NAMALWA (cell line): ENCODE measurements around the gene RANBP1.
"Not testable (repeated sequence)": the region's sequence is repeated elsewhere in the genome, so short reads cannot be mapped to it uniquely, and the experiment has no call there.

Experiments
- DNase-seq: peaks from one replicate; pipeline ENCODE4 v3.0.0-alpha.2; 2015; ENCODE audit warnings: low spot score

The RANBP1 gene

DNA sequence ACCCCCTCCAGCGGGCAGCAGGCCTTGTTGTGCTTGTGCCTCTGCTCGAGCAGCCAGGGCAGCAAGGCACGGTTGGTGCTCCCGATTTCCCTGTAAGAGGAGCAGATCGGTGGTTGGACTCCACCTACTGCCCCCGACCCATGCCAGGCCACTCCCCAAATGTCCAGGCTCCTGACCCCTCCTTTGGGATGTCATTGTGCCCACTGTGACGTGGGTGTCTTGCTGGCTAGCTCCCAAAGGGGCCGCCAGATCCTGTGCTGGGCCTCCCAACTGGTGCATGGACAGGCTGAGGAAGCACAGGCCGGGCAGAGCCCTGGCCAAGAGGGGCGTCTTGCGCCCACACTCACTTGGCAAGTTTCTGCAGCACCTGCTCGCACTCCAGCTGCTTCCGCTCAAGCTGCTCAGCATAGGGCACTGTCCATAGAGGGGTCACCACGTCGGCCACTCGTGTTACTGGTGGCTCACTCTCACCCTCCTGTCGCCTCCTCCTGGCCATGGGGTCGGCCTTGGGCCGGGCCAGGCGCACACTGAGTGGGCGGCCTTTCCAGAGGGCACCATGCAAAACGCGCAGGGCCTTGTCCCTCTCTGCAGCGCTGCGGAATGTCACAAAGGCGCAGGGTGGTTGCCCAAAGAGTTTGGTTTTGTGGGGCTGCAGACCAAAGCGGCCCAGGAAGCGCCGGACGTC lies at the start of gene RANBP1:
Gene RANBP1 (plus strand): TSS at position 414 of the 685 bp plus-strand sequence. CDS start 81 bp downstream, at position 495.
- no peak for DNase-seq

DNA sequence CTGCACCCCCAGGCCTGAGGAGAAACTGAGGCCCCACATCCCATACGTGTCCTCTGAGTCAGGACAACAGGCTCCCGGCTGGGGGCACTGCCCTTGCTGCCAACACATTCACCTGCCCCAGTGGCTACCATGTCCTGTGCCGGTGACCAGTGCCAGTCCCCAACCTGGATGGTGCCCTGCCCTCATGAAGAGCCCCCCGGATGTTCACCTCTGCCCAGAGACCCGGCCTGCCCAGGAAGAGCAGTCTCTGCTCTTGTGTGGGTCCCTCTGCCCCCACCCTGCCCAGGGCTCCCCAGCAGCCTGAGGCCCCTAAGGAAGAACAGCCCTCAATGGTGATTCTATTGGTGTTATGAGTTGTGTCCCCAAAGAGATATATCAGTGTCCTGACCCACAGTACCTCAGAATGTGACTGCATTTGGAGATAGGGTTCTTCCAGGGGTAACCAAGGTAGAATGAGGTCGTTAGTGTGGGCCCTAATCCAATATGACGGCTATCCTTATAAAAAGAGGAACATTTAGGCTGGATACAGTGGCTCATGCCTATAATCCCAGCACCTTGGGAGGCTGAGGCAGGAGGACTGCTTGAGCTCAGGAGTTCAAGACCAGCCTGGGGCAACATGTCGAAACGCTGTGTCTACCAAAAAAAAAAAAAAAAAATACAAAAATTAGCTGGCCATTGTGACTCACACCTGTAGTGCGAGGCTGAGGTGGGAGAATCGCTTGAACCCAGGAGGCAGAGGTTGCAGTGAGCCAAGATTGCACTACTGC lies 49.1 kb upstream of the RANBP1 start:
- DNase-seq, result no peak

DNA sequence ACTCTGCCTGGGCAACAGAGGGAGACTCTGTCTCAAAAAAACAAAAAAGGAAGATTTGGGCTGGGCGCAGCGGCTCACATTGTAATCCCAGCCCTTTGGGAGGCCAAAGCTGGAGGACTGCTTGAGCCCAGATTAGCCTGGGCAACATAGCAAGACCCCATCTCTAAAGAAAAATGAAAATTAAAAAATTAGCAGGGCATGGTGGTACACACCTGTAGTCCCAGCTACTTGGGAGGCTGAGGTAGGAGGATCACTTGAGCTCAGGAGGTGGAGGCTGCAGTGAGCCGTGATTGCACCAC lies 48.6 kb upstream of the RANBP1 start:
- not testable (repeated sequence) for DNase-seq

DNA sequence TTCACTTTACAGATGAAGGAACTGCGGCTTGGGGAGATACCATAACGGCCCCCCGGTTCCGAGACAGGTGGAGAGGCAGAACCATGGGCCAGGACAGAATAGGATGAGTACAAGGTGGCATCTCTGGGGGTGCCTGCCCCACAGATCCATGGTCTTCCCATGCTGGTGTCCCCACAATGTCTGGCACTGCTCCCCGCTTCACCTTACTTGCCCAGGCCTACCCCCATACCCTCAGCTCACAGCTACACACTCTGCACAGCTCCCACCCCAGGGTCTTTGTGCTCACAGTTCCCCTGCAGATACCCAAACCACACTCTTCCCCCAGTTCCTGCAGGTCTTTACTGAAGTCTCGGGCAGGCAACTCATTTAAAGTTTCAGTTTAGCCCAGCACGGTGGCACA lies 47.3 kb upstream of the RANBP1 start:
- DNase-seq, result no peak

DNA sequence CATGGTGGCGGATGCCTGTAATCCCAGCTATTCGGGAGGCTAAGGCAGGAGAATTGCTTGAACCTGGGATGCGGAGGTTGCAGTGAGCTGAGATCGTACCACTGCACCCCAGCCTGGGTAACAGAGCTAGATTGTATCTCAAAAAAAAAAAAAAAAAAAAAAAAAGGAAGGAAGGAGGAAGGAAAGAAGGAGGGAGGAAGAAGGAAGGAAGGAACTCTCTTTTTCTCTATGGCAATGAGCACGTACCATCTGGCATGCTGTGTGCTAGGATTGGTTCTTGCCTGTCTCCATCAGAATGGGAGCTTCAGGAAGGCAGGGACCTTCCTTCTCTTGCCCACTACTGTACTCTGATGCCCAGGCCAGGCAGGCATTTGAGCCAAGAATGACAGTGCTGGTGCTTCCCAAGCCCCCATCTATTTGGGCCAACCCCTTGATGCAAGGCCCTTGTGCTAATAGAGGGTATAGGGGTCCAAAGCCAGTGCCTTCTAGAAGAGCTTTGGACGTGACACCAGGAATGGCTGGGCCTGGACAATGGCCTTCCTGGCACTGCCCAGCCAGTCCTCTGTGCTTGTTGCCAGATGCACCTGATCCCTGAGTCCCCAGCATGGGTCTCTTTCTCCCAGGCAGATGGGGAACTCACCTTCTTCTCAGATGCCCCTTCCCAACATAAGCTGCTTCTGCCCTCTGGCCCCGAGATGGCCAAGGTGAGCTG lies 46.4 kb upstream of the RANBP1 start:
- no peak for DNase-seq

DNA sequence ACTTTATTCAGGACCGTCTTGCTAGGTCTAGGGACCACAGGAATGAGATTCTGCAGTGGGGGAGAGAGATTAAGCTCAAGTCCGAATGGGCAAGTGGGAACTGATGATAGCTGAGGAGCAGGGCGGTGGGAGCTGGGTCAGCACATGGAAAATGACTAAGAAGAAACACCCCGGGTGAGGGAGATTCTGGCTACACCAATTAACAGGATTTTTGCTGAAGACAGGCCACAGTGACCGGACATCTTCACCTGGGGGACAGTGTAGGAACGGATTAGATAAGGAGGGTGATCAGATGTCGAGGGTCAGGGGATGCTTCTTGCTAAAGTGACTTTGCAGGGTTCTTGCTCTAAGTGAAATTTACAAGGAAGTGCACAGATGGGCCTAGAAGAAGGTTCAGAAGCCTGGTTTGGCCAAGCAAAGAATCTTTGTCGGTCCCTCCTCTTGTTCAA lies 44.4 kb upstream of the RANBP1 start:
- no peak for DNase-seq

DNA sequence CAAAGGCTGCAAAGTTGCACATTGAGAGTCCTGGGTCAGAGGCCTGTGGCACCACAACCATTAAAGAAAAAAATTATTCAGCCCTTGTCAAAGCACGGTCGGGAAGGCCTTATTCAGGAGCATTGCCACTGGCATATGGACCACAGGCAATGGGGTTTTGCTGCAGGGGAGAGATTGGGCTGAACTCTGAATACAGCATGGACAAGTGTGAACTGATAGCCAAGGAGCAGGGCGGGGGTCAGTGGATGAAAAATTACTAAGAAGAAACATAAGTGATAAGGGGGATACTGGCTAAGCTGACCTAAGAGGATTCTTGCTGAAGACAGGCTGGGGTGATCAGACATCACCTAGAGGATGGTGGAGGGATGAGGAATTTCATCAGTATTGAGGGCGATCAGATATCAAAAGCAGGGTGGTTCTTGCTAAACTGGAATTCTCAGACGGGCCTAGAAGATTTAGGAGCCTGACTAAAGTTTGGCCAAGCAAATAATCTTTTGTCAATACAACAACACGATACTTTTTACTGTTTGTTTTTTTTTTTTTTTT lies 39.2 kb upstream of the RANBP1 start:
- DNase-seq, result no peak

DNA sequence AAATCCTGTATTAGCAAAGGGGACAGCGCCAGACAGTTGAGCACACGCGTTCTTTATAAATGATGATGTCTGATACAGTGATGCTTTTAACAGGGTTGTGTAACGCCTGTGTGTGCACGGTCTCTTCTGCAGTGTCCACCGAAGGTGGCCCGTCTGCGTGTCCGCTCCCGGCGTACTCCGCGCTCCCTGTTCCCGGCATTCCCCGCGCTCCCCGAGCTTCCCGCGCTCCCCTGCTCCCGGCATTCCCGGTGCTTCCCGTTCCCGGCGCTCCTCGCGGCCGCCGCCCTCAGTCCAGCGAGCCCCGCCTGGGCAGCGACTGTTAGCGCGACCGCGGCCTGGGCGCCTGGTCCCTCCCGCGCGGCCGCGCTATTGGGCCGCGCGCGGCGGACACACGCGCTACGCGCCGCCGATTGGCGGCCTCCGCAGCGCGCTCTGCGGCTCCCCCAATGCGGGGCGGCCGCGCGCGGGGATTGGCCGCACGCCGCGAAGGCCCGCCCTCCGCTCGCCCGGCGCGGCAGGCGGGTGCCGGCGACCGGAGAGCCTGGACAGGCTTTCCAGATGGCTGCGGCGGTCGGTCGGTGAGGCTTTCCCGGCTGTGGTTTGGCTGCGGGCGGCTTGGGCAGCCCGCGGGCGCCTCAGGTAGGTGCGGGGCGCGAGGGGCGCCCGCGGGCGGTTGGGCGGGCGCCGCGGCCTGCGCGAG lies 36.0 kb upstream of the RANBP1 start, which contains the start of gene DGCR8:
Gene DGCR8 (plus strand): TSS at position 497 of the 700 bp plus-strand sequence. CDS start 5,723 bp downstream, outside the sequence.
- peak; percentile 84 for DNase-seq

DNA sequence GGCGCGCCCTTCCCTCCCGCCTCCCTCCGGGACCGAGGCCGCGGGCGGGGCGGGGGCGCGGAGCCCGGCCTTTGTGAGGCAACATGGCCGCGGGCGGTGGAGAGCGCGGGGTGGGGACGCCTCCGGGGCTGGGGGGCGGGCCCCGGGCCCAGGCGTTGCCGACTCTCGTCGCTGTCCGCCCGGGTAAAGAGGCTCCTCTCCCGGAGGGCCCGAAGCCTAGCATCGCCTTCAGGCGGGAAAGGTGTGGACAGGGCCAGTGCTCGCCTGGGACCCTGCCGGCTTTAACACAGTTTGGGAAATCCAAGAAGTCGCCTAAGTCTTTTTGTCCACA lies 35.5 kb upstream of the RANBP1 start:
- peak; percentile 69 for DNase-seq

DNA sequence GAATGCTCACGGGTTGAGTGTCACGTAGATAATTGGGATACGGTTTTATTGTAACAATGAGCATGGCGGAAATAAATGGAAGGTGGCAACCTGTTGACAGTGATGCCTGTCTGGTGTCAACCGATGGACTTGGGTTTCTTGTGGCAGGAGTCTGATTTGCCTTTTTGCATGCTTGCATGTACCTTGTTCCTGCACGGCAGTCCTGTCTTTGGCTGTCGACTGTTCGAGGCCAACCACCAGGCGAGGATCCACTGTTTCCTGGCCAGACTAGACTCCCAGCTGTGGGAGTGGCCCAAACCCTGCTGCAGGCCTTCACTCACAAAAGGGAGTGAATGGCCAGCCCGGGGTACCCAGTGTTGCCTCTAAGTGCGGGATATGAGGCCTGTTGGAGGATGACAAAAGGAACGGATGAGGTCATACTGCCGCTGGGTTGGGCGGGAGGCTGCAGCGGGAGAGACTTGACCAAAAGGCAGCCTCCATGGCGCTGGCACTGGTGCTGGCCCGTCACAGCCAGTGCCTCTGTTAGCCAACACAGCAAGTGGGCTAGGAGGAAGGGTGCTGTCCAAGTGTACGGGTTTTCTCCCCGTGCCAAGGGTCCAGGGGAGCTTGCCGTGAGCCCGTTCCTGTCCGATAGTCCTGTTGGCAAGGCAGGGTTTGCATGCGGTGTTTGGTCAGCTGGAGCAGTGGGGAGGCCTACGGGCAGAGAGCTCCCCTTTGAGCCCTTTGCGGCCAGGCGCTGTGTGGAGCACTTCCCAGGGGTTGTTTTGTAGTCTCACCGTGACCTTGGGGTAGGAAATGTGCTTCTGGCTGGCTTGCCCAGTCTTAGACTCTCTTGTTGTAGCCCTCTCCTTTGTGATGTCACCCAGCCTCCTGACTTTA lies 34.9 kb upstream of the RANBP1 start:
- DNase-seq, result no peak

DNA sequence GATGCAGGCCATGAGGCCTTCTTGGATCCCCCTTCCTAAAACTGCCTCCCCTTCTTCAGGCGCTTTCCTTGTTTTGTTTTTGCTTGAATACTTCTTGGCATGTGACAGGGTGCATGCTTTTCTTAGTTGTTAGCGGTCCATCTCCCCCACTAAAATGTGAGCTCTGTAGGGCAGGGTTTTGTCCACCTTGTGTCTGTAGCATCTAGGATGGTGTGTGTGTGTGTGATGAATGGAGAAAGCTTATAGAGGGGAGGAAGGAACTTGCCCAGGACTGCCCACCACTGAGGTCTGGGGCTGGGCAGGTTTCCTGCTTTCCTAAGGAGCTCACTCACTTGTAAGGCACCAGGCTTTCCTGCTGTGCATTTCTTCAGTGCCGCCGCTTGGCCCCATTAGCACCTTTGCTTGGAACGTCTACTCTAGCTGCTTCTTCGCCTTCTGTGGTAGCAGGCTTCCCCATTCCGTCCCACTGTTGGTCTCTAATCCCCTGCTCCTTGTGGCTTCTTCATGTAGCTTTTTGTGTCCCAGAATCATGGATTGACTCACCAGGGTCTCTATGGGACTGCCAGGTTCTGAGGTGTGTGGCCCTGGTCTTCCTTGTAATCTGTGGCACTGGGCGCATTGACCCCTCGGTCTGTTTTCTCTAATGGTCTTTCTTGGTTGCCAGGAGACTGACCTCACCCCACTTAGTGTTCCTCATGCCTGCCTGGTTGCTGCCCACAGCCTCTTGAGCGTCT lies 32.6 kb upstream of the RANBP1 start:
- DNase-seq, result no peak

DNA sequence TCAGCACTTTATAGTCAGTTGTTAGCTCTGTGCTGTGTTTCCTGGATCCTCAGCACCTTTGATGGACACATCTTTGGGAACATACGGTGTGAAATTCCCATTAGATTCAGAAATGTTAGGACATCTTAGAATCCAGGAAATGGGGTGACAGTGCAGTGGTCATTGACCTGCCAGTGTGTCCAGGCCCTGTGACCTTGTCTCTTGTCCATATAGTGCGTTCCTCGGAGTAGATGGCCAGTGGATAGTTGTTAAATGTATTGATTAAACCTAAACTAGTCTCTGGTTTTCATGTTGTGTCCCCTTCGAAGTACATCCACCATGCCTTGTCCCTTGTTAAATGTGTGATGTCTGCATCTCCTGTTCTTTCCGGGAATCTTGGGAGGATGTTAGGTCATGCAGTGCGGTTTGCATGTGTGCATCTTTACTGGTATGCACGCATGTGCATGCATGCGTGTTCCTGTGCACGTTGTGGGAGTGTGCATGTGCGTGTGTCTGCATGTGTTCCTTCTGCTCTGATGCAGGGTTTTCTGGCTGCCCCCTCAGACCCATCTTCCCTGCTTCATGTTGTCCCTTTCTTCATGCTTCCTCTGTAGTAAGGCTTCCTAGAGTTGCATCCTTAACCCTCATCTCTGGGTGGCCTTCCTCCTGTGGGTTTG lies 31.9 kb upstream of the RANBP1 start:
- no peak for DNase-seq

DNA sequence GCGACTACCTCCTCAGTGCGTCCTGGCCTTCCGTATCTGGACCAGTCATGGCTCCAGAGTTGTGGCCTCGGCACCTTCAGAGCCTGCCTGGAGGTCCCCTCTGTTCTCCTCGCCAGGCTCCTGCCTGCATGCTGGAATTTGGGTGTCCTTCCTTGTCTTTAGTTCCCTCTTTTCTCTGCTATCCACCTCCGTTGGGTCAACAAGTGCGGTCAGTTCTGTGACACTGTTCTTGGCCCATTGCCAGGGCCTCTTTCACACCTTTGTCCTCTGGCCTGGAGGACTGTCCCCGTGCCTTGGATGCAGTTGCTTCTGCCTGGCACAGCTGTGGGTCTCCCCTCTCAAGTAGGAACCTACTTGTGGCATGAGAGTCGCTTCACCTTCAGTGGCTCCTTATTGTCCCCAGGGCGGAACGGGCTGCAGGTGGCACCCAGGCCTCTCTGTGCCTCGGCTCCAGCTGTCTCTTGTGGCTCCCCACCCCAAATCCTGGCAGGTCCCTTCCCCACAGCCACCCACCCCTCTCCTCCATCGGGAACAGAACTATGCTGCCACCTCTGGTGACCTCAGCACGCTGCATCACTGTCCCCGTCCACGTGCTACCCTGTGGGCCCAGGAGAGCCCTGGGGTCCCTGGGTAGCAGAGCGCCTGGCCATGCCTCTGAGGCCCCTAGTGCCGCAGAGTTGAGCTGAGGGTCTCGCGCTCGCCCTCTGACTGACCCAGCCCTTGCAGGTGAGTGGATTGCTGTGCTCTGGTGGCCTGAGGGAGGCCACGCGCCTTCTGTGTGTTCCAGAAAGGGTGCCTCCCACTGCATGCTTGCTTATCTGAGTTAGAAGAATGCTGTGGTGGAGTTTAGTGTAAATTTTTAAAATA lies 31.1 kb upstream of the RANBP1 start:
- peak; percentile 52 for DNase-seq

DNA sequence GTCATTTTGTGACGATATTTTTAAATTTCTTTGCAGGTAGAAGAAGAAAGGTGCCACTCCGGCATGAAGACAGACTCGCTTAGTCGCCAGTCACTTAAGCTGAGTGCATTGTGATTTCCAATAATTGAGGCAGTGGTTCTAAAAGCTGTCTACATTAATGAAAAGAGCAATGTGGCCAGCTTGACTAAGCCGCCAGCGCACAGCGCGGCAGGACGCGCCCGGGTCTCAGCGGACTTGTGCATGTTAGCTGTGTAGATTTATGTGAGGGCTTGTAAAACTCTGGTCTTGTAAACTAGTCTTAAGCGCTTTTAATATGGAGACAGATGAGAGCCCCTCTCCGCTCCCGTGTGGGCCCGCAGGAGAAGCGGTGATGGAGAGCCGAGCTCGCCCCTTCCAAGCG lies 30.3 kb upstream of the RANBP1 start:
- no peak for DNase-seq

DNA sequence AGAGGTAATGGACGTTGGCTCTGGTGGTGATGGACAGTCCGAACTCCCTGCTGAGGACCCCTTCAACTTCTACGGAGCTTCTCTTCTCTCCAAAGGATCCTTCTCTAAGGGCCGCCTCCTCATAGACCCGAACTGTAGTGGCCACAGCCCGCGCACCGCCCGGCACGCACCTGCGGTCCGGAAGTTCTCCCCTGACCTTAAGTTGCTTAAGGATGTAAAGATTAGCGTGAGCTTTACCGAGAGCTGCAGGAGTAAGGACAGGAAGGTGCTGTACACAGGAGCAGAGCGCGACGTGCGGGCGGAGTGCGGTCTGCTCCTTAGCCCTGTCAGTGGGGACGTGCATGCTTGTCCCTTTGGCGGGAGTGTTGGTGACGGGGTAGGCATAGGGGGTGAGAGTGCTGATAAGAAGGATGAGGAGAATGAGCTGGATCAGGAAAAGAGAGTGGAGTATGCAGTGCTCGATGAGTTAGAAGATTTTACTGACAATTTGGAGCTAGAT lies 29.8 kb upstream of the RANBP1 start:
- DNase-seq, result no peak

DNA sequence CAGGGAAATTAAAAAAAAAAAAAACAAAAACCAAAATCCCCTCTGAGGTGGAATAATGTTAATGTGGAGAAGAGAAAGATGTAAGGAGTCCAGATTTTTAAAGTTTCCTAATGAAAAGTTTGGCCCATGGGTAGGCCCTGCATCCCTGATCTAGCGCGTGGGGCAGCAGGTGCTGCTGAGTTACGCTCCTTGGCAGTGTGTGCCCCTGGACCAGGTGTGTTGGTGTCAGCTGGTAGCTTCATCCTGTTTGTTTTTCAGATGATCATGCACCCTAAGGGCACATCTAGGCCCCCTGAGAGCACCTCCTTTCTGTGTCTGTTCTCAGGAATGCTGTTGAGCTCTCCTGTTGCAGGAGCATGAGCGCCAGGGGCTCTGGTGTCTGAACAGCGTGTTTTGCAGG lies 29.1 kb upstream of the RANBP1 start:
- DNase-seq, result no peak

DNA sequence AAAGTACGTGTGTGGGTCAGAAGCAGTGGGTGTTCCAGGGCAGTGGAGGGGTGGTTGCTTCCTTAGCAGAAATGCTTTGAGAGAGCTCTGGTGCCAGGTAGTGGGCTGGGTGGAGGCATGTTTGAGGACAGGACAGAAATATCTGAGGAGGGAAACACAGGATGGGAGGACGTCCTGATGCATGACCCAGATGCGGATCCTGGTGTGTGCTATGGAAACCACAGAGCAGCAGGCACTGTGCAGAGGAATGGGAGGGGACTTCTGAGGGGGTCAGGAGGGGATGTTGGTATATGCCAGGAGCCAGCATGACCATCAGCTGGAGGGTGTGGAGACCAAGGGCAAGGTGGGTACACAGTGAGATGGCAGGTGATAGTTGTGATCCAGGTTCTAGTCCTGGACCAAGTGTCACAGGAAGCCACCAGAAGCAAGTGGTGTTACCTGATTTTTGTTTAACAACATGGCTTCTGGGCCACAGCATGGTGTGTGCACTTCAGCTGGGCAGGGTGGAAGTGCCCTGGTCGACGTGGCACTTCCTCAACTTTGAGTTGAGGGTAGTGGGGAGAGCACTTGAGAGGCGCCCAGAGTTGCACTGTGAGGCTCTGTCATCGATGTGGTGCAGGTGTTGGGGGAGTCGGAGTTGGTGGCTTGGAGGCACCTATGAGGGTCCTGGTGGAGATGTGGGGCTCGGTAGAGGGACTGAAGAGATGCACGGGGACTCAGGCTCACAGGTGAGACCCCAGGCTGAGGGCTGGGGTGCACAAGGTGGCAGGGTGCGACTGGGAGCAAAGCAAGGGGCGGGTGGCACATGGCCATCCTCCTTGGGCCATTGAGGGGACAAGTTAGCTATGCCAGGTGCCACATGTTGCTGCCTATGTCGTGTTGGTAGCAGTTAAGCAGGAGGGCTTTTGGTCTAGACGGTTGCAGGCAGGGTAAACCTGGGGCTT lies 28.3 kb upstream of the RANBP1 start:
- DNase-seq, result no peak

DNA sequence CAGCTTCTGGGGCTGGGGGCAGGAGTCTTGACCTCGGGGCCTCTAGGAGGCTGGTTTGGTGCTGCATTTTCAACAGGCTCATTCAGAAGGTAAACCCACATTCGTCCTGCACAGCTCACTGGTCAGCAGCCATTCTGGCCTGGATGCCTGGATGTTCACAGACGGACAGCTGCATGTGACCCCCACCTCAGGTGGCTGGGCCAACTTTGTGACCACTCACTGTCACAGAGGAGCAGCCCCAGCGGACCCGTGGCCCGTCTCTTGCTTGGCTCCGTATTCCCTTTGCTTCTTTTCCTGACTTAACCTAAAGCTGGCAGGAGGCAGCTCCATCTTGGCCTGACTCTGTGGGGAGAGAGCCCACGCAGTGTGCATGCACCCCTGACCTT lies 27.6 kb upstream of the RANBP1 start:
- no peak for DNase-seq
